HG02763 (cell line): ENCODE data around the gene ZNF664.
A peak's percentile ranks its signal among the peaks of the same experiment; 100 is the strongest.

Experiments used
- ATAC-seq: cut with Tn5 transposase; IDR thresholded peaks from one replicate; pipeline ENCODE4 v1.9.1; 2021; ENCODE audit warnings: mild to moderate bottlenecking, moderate library complexity; ENCODE audit not compliant: unreplicated experiment

The ZNF664 gene

GRCh38 chr12:123987022-123987421 is 14.0 kb downstream of the ZNF664 start:
- no peak for ATAC-seq

GRCh38 chr12:123989168-123989567 is 16.2 kb downstream of the ZNF664 start:
- no peak for ATAC-seq

DNA sequence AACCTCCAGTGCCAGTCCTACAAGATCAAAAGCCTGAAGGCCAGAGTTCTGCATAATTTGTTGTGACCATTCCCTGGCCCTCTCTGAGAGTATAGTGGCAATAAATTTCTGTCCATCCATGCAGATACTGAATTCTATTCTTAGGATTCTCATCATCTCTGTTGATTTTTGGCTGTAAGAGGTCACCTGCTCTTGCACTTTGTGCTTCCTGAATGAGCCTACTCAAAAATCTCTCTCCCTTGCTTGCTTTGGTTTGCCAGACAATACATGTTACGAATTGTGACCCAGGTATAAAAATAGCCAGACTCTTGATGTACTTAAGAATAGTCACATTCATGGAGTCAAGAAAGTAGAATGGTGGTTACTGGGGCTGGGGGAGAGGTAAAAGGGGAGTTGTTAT is 16.7 kb downstream of the ZNF664 start:
- ATAC-seq, result no peak

GRCh38 chr12:123990511-123990910 is 17.5 kb downstream of the ZNF664 start:
- no peak for ATAC-seq

DNA sequence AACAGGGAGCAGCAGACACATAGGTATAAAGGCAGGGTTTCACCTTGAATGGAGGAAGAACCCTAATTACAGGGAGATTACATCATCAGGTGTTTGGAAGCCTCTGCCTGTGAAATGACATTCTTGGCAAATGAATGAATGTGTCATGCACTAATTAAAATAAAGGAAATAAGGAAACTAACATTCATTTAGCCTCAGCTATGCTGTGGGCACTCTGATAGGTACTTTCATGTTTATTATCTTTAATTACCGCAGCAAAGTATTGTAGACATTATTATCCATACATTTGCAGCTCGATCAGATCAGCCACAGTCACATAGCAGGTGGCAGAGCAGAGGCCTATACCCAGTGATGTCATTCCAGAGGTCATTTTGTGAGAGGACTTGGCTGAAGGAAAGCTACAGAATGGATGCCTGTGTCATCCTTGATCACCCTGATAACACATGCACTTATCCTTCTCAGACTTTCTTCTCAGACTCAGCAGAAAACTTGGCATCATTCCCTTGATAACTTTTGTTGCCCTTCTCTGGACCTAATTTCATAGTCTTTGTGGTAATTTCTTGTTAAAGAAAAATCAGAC is 18.4 kb downstream of the ZNF664 start:
- ATAC-seq, result no peak

GRCh38 chr12:123992118-123992825 is 19.3 kb downstream of the ZNF664 start:
- no peak for ATAC-seq

- ATAC-seq, result no peak
These were observed 22.2 kb downstream of the ZNF664 start for GRCh38 chr12:123995023-123995748.

GRCh38 chr12:123996581-123996980 is 23.6 kb downstream of the ZNF664 start:
- ATAC-seq, result no peak

GRCh38 chr12:123997033-123997822 is 24.2 kb downstream of the ZNF664 start:
- ATAC-seq, result no peak

DNA sequence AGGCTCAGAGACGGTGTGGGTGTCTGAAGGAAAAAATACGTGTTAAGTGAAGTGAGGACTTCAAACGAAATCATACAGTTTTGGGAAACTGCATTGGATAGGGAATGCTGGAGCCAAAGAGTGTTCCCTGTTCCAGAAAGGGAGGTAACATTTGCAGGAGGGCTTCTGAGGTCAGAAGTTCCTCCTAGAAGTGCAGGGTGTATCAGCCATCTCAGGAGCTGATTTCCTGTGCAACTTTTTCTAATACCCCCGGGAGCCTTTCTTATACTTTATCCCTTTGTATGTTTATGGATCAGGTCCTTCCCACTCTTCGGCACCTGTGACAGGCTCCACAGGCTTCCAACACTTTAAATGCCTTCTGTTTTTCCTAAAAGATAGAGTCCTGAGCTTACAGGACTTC is 24.9 kb downstream of the ZNF664 start:
- no peak for ATAC-seq

GRCh38 chr12:123998344-123998990 is 25.5 kb downstream of the ZNF664 start:
- ATAC-seq, result no peak

- ATAC-seq, result no peak
These were observed 26.0 kb downstream of the ZNF664 start for GRCh38 chr12:123998991-123999359.

GRCh38 chr12:124000111-124000510 is 27.1 kb downstream of the ZNF664 start:
- no peak for ATAC-seq

- no peak for ATAC-seq
These were observed 28.3 kb downstream of the ZNF664 start for GRCh38 chr12:124001343-124001742.

- ATAC-seq, result no peak
These were observed 29.1 kb downstream of the ZNF664 start for GRCh38 chr12:124002021-124002644.

DNA sequence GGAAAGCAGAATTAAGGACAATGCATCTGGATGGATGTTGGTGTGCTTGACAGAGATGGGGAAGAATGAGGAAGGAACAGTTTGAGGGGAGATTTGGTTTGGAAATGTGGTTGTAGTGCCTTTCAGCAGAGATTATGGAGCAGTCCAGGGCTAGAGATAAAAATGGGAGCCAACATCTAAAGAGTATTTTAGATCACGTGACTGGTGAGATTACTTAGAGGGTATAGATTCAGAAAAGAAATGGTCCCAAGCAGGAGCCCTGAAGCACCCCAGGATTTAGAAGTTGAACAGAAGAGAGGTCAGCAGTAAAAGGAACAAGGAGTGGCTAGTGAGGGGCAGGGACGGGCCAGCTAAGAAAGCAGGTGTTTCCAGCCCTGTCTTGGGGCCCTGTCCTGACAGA is 29.6 kb downstream of the ZNF664 start:
- ATAC-seq, result no peak

- ATAC-seq, result no peak
These were observed 31.3 kb downstream of the ZNF664 start for GRCh38 chr12:124004233-124004875.

GRCh38 chr12:124006085-124006845 is 33.2 kb downstream of the ZNF664 start:
- peak; percentile 44 for ATAC-seq
